Inferior parietal cortex (tissue), 1 donor: ENCODE measurements around the gene ZMPSTE24.

Experiments used
- DNase-seq: peaks from one replicate; pipeline ENCODE4 v3.0.0-alpha.2; 2016; ENCODE audit errors: extremely low spot score

The ZMPSTE24 gene

GRCh38 chr1:40303790-40304189 lies 45.8 kb downstream of the ZMPSTE24 start:
- DNase-seq: no peak

- DNase-seq: no peak
Observed at GRCh38 chr1:40305451-40305850, 47.4 kb downstream of the ZMPSTE24 start.

- DNase-seq: no peak
Observed at GRCh38 chr1:40305871-40306270, 47.8 kb downstream of the ZMPSTE24 start.

GRCh38 chr1:40306296-40306695 lies 48.3 kb downstream of the ZMPSTE24 start:
- DNase-seq: no peak

GRCh38 chr1:40307186-40307585 lies 49.1 kb downstream of the ZMPSTE24 start:
- no peak for DNase-seq

- peak; percentile 38 for DNase-seq
Observed at GRCh38 chr1:40308036-40308727, 50.1 kb downstream of the ZMPSTE24 start.

- DNase-seq: no peak
Observed at GRCh38 chr1:40309374-40310128, 51.5 kb downstream of the ZMPSTE24 start.

- DNase-seq: no peak
Observed at GRCh38 chr1:40310129-40310461, 52.1 kb downstream of the ZMPSTE24 start.

- no peak for DNase-seq
Observed at GRCh38 chr1:40310983-40311642, 53.1 kb downstream of the ZMPSTE24 start.

GRCh38 chr1:40311692-40312091 lies 53.7 kb downstream of the ZMPSTE24 start:
- DNase-seq: no peak

- no peak for DNase-seq
Observed at GRCh38 chr1:40312238-40313205, 54.5 kb downstream of the ZMPSTE24 start.

- DNase-seq: no peak
Observed at GRCh38 chr1:40313329-40313957, 55.4 kb downstream of the ZMPSTE24 start.

- DNase-seq: no peak
Observed at GRCh38 chr1:40313958-40314720, 56.1 kb downstream of the ZMPSTE24 start.

GRCh38 chr1:40314721-40315238 lies 56.7 kb downstream of the ZMPSTE24 start:
- DNase-seq: no peak

- DNase-seq: peak; percentile 87
Observed at GRCh38 chr1:40315239-40315794, 57.3 kb downstream of the ZMPSTE24 start.

GRCh38 chr1:40315795-40316594 lies 58.0 kb downstream of the ZMPSTE24 start:
- peak; percentile 57 for DNase-seq

GRCh38 chr1:40316595-40317393 lies 58.8 kb downstream of the ZMPSTE24 start, which contains the start of gene COL9A2:
Gene COL9A2 (minus strand): TSS chr1:40317286. CDS start chr1:40317197, 89 bp downstream.
- peak; percentile 66 for DNase-seq
